ENCODE results near the gene WIPF3. TPM values are rescaled to one million over a fixed set of nuclear protein-coding genes. Genes with fewer than 3 reads are reported as not detected.

WIPF3 gene
- total RNA-seq, 1 experiment from 2014 or later, result not detected

DNA sequence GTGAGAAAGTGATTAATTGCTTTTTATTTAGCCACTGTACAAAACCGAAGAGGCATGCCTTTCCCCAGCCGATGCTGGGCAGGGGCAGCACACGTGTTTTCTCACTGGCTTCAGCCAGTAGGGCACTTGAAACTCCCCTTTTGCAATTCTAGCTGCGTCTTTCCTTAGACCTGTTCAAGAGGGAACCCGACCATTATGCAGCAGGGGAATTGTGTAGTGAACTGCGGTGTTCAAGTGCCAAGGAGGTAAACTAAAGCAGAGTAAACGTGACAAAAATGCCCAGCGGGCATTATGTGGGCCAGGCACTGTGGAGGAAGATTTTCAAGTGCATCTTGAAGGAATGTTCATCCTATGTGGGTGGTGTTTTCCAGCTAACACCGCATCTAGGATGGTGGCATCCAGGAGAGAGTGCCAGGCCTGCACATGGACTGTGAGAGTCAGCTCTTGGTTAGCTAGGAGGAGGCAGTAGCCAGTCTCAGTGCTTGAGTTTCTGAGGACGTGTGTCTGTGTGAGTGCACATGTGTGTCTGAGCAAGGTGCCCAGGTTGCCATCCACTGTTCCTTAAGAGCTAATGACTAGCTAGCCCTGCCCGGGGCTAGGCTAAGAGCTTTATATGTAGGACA lies 3.3 kb downstream of the WIPF3 start:
- no peak for DNase-seq (ENCODE audit: low spot score)

- no peak for DNase-seq (ENCODE audit: low spot score)
Observed at GRCh38 chr7:29810297-29810696, 4.0 kb downstream of the WIPF3 start.

GRCh38 chr7:29810813-29811482 lies 4.6 kb downstream of the WIPF3 start:
- no peak for DNase-seq (ENCODE audit: low spot score)

- peak; percentile 54 for DNase-seq (ENCODE audit: low spot score)
Observed at GRCh38 chr7:29811586-29811985, 5.3 kb downstream of the WIPF3 start.

DNA sequence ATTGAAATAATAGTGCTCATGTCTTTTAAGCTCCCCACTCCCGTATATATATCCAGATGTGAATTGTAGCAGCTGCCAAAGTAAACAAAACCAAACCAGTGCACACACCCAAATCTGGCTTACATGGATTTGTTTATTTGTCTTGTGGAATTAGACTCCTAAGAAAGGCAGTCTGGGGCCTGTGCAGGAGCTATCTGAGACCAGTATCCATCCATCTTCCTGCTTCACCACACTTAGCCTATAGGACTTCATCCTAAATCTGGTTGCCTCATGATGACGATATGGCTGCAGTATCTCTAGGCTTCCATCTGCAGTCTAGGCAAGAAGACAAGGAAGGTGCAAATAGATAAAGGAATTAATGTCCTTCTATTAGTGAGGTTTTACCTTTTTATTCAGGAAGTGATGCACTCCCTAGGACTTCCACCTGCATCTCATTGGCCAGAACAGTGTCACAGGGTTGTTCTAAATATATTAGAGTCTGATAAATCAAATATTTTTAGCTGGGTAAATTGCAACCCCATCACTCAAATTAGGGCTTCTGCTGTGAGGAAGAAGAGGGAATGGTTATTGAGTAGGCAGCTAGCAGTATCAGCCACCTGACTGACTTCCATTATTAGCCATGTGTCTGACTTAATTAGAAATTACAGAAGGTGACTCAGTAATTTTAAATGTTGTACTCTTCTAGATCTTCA lies 6.0 kb downstream of the WIPF3 start:
- DNase-seq (ENCODE audit: low spot score), result peak; percentile 90

DNA sequence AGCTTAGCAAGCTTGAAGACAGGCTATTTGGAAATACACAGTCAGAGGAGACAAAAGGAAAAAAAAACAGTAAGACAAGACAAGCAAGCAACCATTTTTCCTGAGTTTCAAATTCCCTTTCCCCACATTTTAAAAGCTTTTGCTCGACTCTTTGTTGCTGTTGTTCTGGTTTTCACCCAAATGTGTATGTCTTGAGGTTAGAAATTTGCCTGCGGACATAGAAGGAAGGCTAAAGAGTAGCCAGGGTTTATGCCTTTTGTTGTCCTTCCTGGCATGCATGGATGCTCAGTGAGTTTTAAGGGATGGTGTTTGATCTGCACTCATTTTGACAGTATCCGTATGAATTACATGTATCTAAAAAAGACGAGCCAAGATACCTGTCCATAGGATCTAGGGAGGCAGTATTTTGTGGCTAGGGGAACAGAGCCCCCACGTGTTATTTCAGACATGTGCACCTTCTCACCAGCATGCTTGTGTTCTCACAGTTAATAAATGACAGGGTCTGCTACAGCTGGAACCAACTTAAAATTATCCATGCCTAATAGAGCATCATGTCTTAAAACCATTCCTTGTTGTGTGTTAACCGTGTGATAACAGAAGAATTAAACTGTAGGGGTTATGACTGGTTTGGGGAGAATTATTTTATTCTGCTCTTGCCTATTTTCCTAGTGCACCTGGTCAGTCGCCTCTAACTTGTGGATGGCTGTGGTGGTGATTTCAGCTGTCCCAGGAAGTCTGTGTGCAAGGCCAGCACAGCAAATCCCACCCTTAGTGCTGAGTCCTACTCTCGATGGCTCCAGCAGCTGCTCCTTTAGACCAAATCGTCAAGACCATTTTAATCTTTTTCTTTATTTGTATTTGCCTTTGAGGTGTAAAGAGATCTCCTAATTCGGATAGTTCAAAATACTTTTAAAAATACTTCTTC lies 9.1 kb downstream of the WIPF3 start:
- DNase-seq (ENCODE audit: low spot score), result no peak

DNA sequence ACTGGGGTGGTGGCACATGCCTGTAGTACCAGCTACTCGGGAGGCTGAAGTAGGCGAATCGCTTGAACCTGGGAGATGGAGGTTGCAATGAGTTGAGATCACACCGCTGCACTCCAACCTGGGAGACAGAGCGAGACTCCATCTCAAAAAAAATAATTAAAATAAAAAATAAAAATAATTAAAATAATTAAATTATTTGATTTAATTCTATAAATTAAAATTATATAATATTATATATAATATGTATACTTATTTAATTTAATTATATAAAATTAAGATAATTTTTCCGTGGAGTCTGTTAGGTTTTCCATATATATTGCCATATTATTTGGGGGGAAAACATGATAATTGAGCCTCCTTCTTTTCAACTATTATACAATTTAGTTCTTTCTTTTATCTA lies 12.0 kb downstream of the WIPF3 start:
- DNase-seq (ENCODE audit: low spot score), result no peak

DNA sequence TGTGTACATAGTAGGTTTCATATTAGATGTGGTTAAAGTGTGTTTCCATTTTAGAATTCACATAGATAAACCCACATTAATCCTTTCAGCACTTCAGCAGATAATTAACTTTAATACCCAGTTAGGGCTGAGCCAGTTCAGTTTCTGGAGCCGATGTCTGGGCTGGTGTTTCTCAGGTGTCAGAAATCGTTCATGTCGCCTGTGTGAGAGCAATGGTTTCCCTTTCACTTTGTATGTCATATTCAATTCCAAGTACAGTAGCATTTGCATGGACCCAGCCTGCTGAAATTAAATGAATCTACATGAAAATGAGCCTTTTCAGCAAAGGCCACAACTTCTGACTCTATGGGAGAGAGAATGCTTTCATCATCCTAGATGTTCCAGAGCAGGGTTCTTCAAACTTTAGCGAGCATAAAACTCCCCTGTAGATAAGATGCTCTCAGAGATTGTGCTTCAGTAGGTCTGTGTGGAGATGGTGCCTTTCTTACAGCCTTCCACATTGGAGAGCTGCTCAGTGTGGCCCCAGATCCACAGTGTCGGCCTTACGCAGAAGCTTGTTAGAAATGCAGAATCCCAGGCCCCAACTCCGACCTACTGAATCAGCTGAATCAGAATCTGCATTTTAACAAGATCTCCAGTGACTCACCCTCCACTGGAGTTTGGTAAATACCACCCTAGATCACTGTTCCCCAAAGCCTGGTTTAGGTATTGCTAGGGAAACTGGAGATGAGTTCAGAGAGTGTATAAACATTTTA lies 19.6 kb downstream of the WIPF3 start:
- DNase-seq (ENCODE audit: low spot score), result peak; percentile 77

DNA sequence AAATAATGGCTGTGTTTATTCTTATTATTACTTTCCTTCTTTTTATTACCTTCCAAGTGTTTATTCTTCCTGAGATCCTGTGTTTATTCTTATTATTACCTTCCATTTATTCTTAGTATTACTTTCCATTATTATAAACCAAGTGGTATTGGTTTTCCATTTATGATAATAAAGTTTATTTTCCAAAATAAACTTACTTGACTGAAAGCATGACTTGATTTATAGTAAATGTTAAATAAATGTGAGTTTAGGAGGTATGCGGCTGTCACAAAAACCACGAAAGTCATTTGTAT lies 20.2 kb downstream of the WIPF3 start:
- DNase-seq (ENCODE audit: low spot score), result no peak

DNA sequence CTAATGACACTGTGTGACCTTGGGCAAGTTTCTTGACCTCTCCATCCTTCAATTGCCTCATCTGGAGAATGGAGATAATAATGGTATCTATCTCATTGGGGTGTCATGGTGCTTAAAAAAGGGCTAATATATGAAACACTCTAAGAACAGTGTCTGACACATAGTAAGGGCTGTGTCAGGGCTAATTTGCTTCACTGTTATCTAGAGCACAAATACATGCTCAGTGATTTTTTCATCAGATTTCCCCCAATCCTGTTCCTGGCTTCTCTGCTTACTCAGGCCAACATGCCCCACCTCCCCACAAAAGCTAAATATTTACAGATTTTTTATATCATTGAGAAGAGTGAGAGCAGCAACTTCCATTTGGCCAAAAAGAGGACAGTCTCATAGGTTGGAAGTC lies 20.6 kb downstream of the WIPF3 start:
- DNase-seq (ENCODE audit: low spot score), result peak; percentile 60

GRCh38 chr7:29831705-29832104 lies 25.4 kb downstream of the WIPF3 start:
- DNase-seq (ENCODE audit: low spot score), result no peak

DNA sequence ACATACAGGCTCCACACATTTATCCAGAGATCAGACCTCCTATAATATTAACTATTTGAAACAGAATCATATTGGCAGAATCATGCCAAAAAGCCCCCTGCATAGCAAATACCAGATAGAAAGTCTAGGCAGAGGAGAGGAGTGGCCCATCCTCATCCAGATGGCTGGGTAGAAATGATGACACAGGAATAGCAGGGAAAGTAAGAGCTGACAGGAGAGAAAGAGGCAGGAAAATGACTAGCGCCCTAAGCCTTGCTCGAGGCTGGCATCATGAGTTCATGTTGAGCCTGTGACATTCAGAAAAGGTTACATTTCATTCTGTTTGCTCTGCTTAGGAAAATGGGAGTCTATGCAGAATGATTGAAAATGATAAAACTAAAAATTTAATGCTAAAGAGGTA lies 27.6 kb downstream of the WIPF3 start:
- DNase-seq (ENCODE audit: low spot score), result no peak

DNA sequence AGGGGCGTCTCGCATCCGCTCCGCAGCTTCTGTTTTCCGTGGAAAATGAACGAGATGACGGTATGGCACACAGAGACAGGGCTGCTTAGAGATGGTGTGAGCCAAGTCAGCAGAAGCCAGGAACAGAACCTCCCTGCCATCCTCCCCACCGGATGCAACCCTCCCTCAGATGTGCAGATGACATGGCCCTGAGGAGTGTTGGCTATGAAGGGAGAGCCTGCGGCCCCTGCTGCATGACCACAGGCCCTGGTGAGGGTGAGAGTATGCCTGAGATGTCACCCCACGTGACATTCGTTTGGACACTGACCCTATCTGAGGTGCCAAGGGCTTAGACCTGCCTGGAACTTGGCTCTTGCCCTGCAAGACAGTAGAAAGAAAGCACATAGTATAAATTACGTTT lies 29.4 kb downstream of the WIPF3 start:
- DNase-seq (ENCODE audit: low spot score), result no peak

DNA sequence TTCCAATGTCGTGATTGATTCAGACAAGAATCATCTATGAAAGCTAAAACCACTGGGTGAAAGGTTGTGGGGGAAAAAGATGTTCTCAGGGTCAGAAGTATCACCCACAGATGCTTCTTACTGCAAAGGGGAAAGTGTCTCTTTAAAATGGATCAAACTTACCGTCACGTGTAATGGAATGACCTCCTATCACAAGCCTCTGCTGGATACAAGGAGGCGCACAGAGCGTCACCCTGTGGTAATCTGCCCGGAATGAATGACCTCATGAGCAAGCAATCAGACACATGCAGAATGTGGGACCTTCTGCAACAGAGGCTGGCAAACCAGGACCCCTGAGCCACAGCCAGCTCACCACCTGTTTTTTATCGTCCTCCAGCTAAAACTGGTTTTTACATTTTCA lies 33.0 kb downstream of the WIPF3 start:
- DNase-seq (ENCODE audit: low spot score), result peak; percentile 88

DNA sequence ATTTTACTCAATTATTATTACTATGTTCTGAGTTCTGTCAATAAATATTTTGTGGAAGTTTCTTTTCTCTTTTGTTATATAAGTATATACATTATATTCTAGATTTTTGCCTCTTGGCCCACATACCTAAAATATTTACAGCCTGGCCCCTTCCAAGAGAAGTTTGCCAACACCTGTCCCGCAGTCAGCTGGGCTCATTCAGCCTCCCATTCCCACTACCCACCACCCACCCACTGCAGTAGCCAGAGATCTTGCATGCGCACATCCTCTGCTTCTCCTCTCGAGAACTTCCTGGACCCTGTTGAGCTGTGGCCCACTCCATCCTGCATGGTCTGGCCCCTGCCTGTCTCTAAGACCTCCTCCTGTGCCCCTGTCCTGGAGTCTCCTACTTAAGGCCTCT lies 33.6 kb downstream of the WIPF3 start:
- no peak for DNase-seq (ENCODE audit: low spot score)

DNA sequence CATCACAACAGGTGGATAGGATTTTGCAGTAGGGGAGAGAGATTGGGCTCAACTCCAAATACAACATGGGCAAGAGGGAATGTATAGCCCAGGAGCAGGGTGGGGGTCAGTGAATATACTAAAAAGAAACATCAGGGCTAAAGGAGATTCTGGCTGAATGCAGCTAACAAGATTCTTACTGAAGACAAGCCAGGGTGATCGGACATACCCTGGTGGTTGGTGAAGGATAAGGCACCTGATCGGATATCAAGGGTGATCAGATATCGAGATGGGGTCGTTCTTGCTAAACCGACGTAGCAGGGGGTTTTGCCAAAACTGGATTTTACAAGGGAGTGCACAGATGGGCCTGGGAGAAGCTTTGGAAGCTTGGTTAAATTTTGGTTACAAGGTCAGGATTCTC lies 34.4 kb downstream of the WIPF3 start:
- DNase-seq (ENCODE audit: low spot score), result no peak

DNA sequence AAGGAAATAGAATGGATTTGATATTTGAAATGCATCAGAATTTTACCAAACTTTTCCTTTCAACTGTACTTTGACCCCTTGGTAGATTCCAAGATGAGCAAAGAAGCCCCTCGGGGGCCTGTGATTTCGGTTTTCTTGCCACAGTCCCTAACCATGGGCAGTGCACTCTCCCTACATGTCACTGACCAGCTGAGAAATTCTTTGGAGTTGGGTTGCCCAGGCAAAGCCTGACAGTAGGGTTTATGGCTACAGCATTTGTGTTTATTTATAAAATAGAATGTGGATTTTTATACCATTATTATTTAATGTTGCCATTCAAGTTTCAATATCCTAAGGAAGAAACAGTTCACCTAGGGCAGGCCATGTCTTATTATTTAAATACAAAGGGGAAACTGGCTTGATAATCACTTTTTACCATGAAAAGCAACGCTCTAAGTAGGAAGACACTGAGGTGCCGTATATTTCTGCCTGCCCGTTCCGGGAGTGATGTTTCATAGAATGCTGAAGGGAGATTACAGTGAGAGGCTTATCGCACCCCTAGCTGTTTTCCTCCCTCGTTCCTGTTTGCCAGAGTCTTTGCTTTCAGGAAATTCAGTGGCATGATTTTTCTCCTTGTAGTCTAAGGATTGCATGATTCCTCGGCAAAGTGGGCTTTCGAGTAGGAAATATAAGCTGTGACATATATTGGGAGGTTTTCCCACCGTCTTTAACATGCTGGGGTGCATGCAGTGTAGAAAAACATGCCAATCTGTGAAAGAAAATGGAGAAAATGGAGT lies 35.8 kb downstream of the WIPF3 start:
- DNase-seq (ENCODE audit: low spot score), result no peak

DNA sequence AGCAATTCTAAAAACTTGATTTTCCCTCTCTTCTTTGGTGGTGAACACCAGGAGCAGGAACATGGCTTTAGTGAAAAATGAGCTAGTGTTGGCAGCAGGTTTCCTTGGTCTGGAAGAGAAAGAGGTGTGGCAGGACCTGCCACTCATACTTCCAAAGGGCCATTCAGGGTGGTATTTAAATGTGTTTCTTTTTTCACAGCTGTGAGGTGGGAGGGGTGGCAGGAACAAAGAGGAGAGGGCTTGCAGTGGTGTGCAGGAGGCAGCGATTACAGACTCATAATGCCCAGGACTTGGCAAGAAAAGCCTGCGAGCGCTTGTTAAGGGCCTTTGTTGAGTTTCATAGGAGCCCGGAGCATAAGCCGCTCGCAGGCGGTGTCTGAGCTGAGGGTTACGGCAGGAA lies 36.8 kb downstream of the WIPF3 start:
- DNase-seq (ENCODE audit: low spot score), result no peak

DNA sequence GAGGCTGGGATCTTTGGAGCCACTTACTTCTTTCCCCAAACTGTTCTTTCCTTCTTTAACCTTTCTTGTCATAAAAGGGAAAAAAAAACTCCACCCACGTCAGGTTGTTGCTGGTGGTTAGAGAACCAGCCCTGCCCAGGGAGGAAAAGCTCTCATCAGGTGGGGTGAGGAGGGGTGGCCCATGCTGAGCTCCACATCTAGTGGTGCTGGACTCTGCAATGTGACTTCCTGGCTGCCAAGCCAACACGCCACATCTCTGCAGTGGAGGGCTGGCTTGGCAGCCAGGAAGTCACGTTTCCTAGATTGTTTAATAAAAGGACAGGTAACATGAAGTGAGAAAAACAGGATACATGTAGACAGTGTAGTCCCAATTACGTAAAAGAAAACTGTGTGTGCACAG lies 37.4 kb downstream of the WIPF3 start:
- no peak for DNase-seq (ENCODE audit: low spot score)

- no peak for DNase-seq (ENCODE audit: low spot score)
Observed at GRCh38 chr7:29844559-29844958, 38.3 kb downstream of the WIPF3 start.

DNA sequence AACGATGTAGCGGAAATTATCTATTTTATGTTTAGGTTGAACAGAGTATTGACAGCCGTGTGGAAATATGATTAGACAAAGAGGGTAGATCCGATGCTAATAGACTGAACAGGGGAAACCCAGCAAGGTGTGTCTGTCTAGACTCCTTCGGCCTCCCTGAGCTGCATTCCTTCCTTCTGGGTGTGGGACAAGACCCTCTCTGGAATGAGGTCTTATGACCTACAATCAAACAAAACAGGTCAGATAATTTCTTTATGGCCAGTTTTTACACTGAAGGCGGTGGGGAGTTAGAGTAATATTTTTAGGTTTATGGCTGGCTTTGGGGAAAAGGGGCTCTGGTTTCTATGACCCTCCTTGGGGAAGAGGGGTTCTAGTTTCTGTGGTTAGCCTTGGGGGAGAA lies 41.2 kb downstream of the WIPF3 start:
- no peak for DNase-seq (ENCODE audit: low spot score)
